HG03039 (cell line): ENCODE data around the gene TMEM51.
A peak's percentile ranks its signal among the peaks of the same experiment; 100 is the strongest.

ENCODE experiments used
- ATAC-seq: cut with Tn5 transposase; IDR thresholded peaks from one replicate; pipeline ENCODE4 v1.9.1; 2021; ENCODE audit warnings: mild to moderate bottlenecking, moderate library complexity; ENCODE audit not compliant: unreplicated experiment

The TMEM51 gene

GRCh38 chr1:15212954-15213291, 59.4 kb downstream of the TMEM51 start:
- no peak for ATAC-seq

GRCh38 chr1:15213341-15213821, 59.8 kb downstream of the TMEM51 start:
- no peak for ATAC-seq

GRCh38 chr1:15214527-15214926, 61.0 kb downstream of the TMEM51 start:
- ATAC-seq = no peak

GRCh38 chr1:15215116-15215515, 61.6 kb downstream of the TMEM51 start:
- ATAC-seq = no peak

- ATAC-seq = no peak
Observed at GRCh38 chr1:15217654-15218053, 64.1 kb downstream of the TMEM51 start.

- no peak for ATAC-seq
Observed at GRCh38 chr1:15218287-15219279, 65.0 kb downstream of the TMEM51 start.

- ATAC-seq = no peak
Observed at GRCh38 chr1:15219280-15220023, 65.9 kb downstream of the TMEM51 start.

- ATAC-seq = no peak
Observed at GRCh38 chr1:15220024-15220392, 66.5 kb downstream of the TMEM51 start.

GRCh38 chr1:15220825-15221431, 67.4 kb downstream of the TMEM51 start:
- no peak for ATAC-seq

GRCh38 chr1:15222653-15223303, 69.2 kb downstream of the TMEM51 start:
- ATAC-seq = no peak

GRCh38 chr1:15224259-15224869, 70.8 kb downstream of the TMEM51 start:
- no peak for ATAC-seq

- ATAC-seq = no peak
Observed at GRCh38 chr1:15224974-15225373, 71.4 kb downstream of the TMEM51 start.

GRCh38 chr1:15225461-15225860, 71.9 kb downstream of the TMEM51 start:
- no peak for ATAC-seq

GRCh38 chr1:15226388-15227255, 73.1 kb downstream of the TMEM51 start:
- ATAC-seq = no peak

GRCh38 chr1:15229707-15230131, 76.2 kb downstream of the TMEM51 start:
- ATAC-seq = no peak

- peak; percentile 61 for ATAC-seq
Observed at GRCh38 chr1:15231714-15232201, 78.2 kb downstream of the TMEM51 start.

GRCh38 chr1:15233689-15234088, 80.1 kb downstream of the TMEM51 start:
- no peak for ATAC-seq

GRCh38 chr1:15236321-15236721, 82.8 kb downstream of the TMEM51 start:
- no peak for ATAC-seq

- no peak for ATAC-seq
Observed at GRCh38 chr1:15236746-15237145, 83.2 kb downstream of the TMEM51 start.
